SH-SY5Y (cell line): ENCODE measurements around the gene EPGN.

Source experiments
- GATA2 ChIP-seq: IDR thresholded peaks from 2 replicates; pipeline ENCODE4 v1.6.1; 2011; ENCODE audit warnings: mild to moderate bottlenecking, low read depth, low read length
- GATA3 ChIP-seq: IDR thresholded peaks from 2 replicates; pipeline ENCODE4 v1.6.1; 2011; ENCODE audit warnings: low read depth, mild to moderate bottlenecking, low read length, moderate library complexity

DNA sequence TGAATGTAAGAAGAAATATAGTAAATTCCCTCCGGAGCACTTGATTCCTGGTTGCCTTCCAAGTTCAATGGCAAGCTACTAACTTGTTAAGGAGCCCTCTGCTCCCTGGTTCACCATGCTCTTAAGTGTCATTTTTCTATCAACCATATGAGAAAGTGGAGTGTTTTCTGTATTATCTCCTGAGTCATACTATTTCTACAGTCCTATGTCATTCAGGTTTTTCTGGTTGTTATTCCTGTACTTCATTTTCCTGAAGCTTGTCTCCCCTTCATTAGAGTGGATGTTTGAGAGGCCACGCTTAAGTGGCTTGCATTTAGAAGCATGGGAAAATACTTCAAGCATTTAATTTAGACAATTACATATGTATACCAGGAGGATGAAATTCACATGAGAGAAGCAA lies 14.7 kb upstream of the EPGN start:
- TF ChIP-seq GATA3: no peak
- TF ChIP-seq GATA2: no peak
